Osteoblast (primary cell): ENCODE measurements around the gene KNL1. TPM values are rescaled to one million over a fixed set of nuclear protein-coding genes. Genes with fewer than 3 reads are reported as not detected.

Experiments used
- DNase-seq: peaks from one replicate; pipeline ENCODE4 v3.0.0; 2011; ENCODE audit warnings: low spot score, mixed read lengths; ENCODE audit not compliant: insufficient read length; ENCODE audit errors: missing footprints
- H2AFZ ChIP-seq: 2 replicates; pipeline ENCODE4 v1.6.0; 2011; ENCODE audit warnings: mild to moderate bottlenecking, low read length
- H3K27ac ChIP-seq: 2 replicates; pipeline ENCODE4 v1.5.1; 2011; ENCODE audit warnings: mild to moderate bottlenecking, low read depth, low read length, moderate library complexity
- H3K27me3 ChIP-seq: 2 replicates; pipeline ENCODE4 v1.6.0; 2012; ENCODE audit warnings: mild to moderate bottlenecking, control low read depth, inconsistent platforms, low read length, moderate library complexity; ENCODE audit not compliant: insufficient read depth
- H3K36me3 ChIP-seq: 2 replicates; pipeline ENCODE4 v1.5.1; 2011; ENCODE audit warnings: mild to moderate bottlenecking, low read length, control low read depth, moderate library complexity; ENCODE audit not compliant: insufficient read depth
- H3K4me1 ChIP-seq: 2 replicates; pipeline ENCODE4 v1.5.1; 2011; ENCODE audit warnings: mild to moderate bottlenecking, low read length, control low read depth, moderate library complexity; ENCODE audit not compliant: insufficient read depth
- H3K4me2 ChIP-seq: 2 replicates; pipeline ENCODE4 v1.6.0; 2011; ENCODE audit warnings: mild to moderate bottlenecking, low read length; ENCODE audit not compliant: insufficient read depth
- H3K4me3 ChIP-seq: fragments of 200-600 bp; sonication (generic); 3 replicates; pipeline ENCODE4 v1.5.1; 2012; ENCODE audit warnings: mild to moderate bottlenecking, low read length, inconsistent platforms; ENCODE audit not compliant: insufficient read depth
- H3K79me2 ChIP-seq: 2 replicates; pipeline ENCODE4 v1.6.0; 2012; ENCODE audit warnings: mild to moderate bottlenecking, low read length, control low read depth, inconsistent platforms; ENCODE audit not compliant: insufficient read depth
- H3K9me3 ChIP-seq: 2 replicates; pipeline ENCODE4 v1.5.1; 2011; ENCODE audit warnings: low read depth, low read length, control low read depth
- H4K20me1 ChIP-seq: 2 replicates; pipeline ENCODE4 v1.6.0; 2012; ENCODE audit warnings: mild to moderate bottlenecking, low read length, control low read depth; ENCODE audit not compliant: insufficient read depth
- CTCF ChIP-seq: IDR thresholded peaks from 2 replicates; pipeline ENCODE4 v1.5.1; 2011; ENCODE audit warnings: mild to moderate bottlenecking, low read depth, low read length, moderate library complexity; ENCODE audit errors: extremely low read depth
- total RNA-seq: library from RNA; depleted of rRNA; stranded (reverse); fragments of >200 nt; gene quantifications from 2 replicates; pipeline ENCODE4 v1.2.3, GENCODE V29; 2012

Gene KNL1
- total RNA-seq, 1 donor = 3.6 TPM

- Histone ChIP-seq H2AFZ (no peak overlapping the region), H4K20me1 (no peaks in the 10 kb centered on the region), H3K27me3 (no peaks in the 10 kb centered on the region), H3K4me3 (no peak overlapping the region), H3K27ac (no peak overlapping the region), H3K9me3 (no peaks in the 10 kb centered on the region), H3K4me2 (no peak overlapping the region), H3K79me2 (peaks cover 72% of the 10 kb centered on the region), H3K4me1 (peaks cover 9% of the 10 kb centered on the region), H3K36me3 (no peaks in the 10 kb centered on the region)
- no peak for DNase-seq
- no peak for TF ChIP-seq CTCF
Observed at GRCh38 chr15:40598672-40599071, 4.6 kb downstream of the KNL1 start.

- no peak overlapping the region for H3K4me2 ChIP-seq
- no peaks in the 10 kb centered on the region for H4K20me1 ChIP-seq
- no peaks in the 10 kb centered on the region for H3K36me3 ChIP-seq
- no peaks in the 10 kb centered on the region for H3K9me3 ChIP-seq
- no peak overlapping the region for H3K27ac ChIP-seq
- H3K4me3 ChIP-seq = no peak overlapping the region
- no peaks in the 10 kb centered on the region for H3K27me3 ChIP-seq
- H3K4me1 ChIP-seq = no peaks in the 10 kb centered on the region
- DNase-seq = no peak
- H3K79me2 ChIP-seq = peaks cover 69% of the 10 kb centered on the region
- peak overlapping the region; percentile 70 for H2AFZ ChIP-seq
- TF ChIP-seq CTCF = no peak
Observed at GRCh38 chr15:40600956-40601355, 6.9 kb downstream of the KNL1 start.

- H3K27ac ChIP-seq = no peak overlapping the region
- H3K4me3 ChIP-seq = no peak overlapping the region
- H3K36me3 ChIP-seq = peaks cover 15% of the 10 kb centered on the region
- no peaks in the 10 kb centered on the region for H3K27me3 ChIP-seq
- H2AFZ ChIP-seq = no peak overlapping the region
- H3K4me2 ChIP-seq = no peak overlapping the region
- no peaks in the 10 kb centered on the region for H3K4me1 ChIP-seq
- DNase-seq = peak; percentile 35
- no peak for TF ChIP-seq CTCF
- no peaks in the 10 kb centered on the region for H4K20me1 ChIP-seq
- H3K79me2 ChIP-seq = peaks cover 39% of the 10 kb centered on the region
- H3K9me3 ChIP-seq = no peaks in the 10 kb centered on the region
Observed at GRCh38 chr15:40603935-40604334, 9.9 kb downstream of the KNL1 start.

GRCh38 chr15:40613080-40613479, 19.0 kb downstream of the KNL1 start:
- no peak overlapping the region for H3K27ac ChIP-seq
- peaks cover 6% of the 10 kb centered on the region for H3K36me3 ChIP-seq
- no peaks in the 10 kb centered on the region for H3K27me3 ChIP-seq
- peak; percentile 11 for DNase-seq
- no peaks in the 10 kb centered on the region for H3K79me2 ChIP-seq
- H3K4me1 ChIP-seq = no peaks in the 10 kb centered on the region
- no peaks in the 10 kb centered on the region for H4K20me1 ChIP-seq
- H3K9me3 ChIP-seq = no peaks in the 10 kb centered on the region
- no peak overlapping the region for H3K4me3 ChIP-seq
- H2AFZ ChIP-seq = no peak overlapping the region
- no peak for TF ChIP-seq CTCF
- no peak overlapping the region for H3K4me2 ChIP-seq
